GM23338 (cell line): ENCODE measurements around the gene CNTNAP2.

Experiments used
- CREB1 ChIP-seq: fragments of 250-450 bp; sonication (Bioruptor Pico); IDR thresholded peaks from 2 replicates; pipeline ENCODE4 v1.5.0; 2020; ENCODE audit warnings: low read depth, mild to moderate bottlenecking, moderate library complexity
- EZH2 ChIP-seq: fragments of 200-600 bp; sonication (generic); IDR thresholded peaks from one replicate; pipeline ENCODE4 v1.8.0; 2017; ENCODE audit warnings: antibody characterized with exemption, mild to moderate bottlenecking, low read depth; ENCODE audit not compliant: unreplicated experiment
- EZH2phosphoT487 ChIP-seq: fragments of 200-600 bp; sonication (generic); IDR thresholded peaks from one replicate; pipeline ENCODE4 v1.8.1; 2018; ENCODE audit warnings: antibody characterized with exemption; ENCODE audit not compliant: unreplicated experiment
- JUNB ChIP-seq: IDR thresholded peaks from one replicate; pipeline ENCODE4 v1.6.1; 2016; ENCODE audit warnings: antibody characterized with exemption; ENCODE audit not compliant: unreplicated experiment
- POLR2AphosphoS5 ChIP-seq: IDR thresholded peaks from 2 replicates; pipeline ENCODE4 v1.6.1; 2016; ENCODE audit warnings: antibody characterized with exemption, low read depth
- STAT1 ChIP-seq: IDR thresholded peaks from one replicate; pipeline ENCODE4 v1.6.1; 2016; ENCODE audit warnings: antibody characterized with exemption; ENCODE audit not compliant: unreplicated experiment
- ZNF331 ChIP-seq: fragments of 250-450 bp; sonication (Bioruptor Pico); IDR thresholded peaks from 2 replicates; pipeline ENCODE4 v1.5.0; 2020; ENCODE audit warnings: low read depth, mild to moderate bottlenecking, moderate library complexity
- TF ChIP-seq, protein P1 (sequence below), 2 experiments: fragments of 200-600 bp in 1 of 2; sonication (generic) in 1 of 2; conservative IDR thresholded peaks; 2 replicates each; pipeline versions ENCODE4 v1.5.1 to v1.6.1; 2016 to 2017; ENCODE audit warnings: antibody characterized with exemption in 2 of 2, low read depth in 2 of 2, mild to moderate bottlenecking in 2 of 2, moderate library complexity in 1 of 2
- TF ChIP-seq, protein P2 (sequence below): IDR thresholded peaks from one replicate; pipeline ENCODE4 v1.6.1; 2018; ENCODE audit warnings: antibody characterized with exemption; ENCODE audit not compliant: unreplicated experiment
- TF ChIP-seq, protein P3 (sequence below): IDR thresholded peaks from 2 replicates; pipeline ENCODE4 v1.6.1; 2016; ENCODE audit warnings: antibody characterized with exemption

DNA sequence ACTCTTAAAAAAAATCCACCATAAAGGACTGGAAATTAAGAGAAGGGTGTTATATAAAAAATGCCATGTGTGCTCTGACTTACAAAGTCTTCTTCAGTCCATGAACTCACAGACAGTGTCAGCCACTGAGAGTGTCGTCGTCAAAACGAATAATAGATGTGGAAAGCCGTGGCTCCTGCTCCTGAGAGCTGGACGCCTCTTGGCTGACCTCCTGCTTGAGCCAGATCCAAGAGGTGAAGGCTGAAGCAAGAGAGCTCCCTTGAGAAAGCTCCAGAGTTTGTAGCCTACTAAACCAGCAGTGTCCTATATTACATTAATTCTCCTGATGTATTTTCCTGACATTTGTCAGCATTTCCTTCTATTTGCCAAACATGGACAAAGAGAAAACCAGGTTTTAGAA lies 2239.7 kb downstream of the CNTNAP2 start:
- TF ChIP-seq, protein P1, sequence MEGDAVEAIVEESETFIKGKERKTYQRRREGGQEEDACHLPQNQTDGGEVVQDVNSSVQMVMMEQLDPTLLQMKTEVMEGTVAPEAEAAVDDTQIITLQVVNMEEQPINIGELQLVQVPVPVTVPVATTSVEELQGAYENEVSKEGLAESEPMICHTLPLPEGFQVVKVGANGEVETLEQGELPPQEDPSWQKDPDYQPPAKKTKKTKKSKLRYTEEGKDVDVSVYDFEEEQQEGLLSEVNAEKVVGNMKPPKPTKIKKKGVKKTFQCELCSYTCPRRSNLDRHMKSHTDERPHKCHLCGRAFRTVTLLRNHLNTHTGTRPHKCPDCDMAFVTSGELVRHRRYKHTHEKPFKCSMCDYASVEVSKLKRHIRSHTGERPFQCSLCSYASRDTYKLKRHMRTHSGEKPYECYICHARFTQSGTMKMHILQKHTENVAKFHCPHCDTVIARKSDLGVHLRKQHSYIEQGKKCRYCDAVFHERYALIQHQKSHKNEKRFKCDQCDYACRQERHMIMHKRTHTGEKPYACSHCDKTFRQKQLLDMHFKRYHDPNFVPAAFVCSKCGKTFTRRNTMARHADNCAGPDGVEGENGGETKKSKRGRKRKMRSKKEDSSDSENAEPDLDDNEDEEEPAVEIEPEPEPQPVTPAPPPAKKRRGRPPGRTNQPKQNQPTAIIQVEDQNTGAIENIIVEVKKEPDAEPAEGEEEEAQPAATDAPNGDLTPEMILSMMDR (conservative IDR thresholded peaks at IDR 0.05; ENCODE audit: low read depth in 2 of 2): no peak
- TF ChIP-seq, protein P2, sequence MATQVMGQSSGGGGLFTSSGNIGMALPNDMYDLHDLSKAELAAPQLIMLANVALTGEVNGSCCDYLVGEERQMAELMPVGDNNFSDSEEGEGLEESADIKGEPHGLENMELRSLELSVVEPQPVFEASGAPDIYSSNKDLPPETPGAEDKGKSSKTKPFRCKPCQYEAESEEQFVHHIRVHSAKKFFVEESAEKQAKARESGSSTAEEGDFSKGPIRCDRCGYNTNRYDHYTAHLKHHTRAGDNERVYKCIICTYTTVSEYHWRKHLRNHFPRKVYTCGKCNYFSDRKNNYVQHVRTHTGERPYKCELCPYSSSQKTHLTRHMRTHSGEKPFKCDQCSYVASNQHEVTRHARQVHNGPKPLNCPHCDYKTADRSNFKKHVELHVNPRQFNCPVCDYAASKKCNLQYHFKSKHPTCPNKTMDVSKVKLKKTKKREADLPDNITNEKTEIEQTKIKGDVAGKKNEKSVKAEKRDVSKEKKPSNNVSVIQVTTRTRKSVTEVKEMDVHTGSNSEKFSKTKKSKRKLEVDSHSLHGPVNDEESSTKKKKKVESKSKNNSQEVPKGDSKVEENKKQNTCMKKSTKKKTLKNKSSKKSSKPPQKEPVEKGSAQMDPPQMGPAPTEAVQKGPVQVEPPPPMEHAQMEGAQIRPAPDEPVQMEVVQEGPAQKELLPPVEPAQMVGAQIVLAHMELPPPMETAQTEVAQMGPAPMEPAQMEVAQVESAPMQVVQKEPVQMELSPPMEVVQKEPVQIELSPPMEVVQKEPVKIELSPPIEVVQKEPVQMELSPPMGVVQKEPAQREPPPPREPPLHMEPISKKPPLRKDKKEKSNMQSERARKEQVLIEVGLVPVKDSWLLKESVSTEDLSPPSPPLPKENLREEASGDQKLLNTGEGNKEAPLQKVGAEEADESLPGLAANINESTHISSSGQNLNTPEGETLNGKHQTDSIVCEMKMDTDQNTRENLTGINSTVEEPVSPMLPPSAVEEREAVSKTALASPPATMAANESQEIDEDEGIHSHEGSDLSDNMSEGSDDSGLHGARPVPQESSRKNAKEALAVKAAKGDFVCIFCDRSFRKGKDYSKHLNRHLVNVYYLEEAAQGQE: no peak
- TF ChIP-seq POLR2AphosphoS5: no peak
- no peak for TF ChIP-seq JUNB
- no peak for TF ChIP-seq EZH2phosphoT487
- TF ChIP-seq EZH2: no peak
- TF ChIP-seq, protein P3, sequence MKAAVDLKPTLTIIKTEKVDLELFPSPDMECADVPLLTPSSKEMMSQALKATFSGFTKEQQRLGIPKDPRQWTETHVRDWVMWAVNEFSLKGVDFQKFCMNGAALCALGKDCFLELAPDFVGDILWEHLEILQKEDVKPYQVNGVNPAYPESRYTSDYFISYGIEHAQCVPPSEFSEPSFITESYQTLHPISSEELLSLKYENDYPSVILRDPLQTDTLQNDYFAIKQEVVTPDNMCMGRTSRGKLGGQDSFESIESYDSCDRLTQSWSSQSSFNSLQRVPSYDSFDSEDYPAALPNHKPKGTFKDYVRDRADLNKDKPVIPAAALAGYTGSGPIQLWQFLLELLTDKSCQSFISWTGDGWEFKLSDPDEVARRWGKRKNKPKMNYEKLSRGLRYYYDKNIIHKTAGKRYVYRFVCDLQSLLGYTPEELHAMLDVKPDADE: no peak
- no peak for TF ChIP-seq ZNF331 (CRISPR knock-in tag)
- TF ChIP-seq CREB1 (CRISPR knock-in tag): no peak
- no peak for TF ChIP-seq STAT1
